NCI-H146 treated with DMSO at 0.1 percent for 48 hours (cell line): ENCODE measurements around the gene IFI44.

Experiments
- DNase-seq: peaks from one replicate; lab custom pipeline; 2025; ENCODE audit not compliant: unreplicated experiment; lab: John Stamatoyannopoulos, UW

IFI44 gene

DNA sequence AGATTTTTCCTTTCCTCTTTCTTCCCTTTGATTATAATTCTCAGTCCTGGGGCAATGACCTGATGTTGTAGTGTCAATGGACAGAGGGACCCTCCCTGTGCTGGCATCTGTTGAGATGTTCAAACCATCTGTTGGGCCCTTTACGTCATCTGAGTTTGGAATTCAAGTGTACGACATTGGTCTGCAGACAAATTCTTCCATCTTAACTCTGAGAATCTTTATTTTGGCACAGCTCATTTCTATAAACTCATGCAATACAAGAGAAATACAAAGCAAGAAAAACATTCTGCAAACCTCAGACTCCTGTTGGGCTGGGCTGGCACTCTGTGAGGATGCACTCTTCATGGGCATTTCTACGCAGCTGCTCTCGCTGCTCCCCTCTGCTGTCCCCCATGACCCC is 54.2 kb downstream of the IFI44 start:
- no peak for DNase-seq

DNA sequence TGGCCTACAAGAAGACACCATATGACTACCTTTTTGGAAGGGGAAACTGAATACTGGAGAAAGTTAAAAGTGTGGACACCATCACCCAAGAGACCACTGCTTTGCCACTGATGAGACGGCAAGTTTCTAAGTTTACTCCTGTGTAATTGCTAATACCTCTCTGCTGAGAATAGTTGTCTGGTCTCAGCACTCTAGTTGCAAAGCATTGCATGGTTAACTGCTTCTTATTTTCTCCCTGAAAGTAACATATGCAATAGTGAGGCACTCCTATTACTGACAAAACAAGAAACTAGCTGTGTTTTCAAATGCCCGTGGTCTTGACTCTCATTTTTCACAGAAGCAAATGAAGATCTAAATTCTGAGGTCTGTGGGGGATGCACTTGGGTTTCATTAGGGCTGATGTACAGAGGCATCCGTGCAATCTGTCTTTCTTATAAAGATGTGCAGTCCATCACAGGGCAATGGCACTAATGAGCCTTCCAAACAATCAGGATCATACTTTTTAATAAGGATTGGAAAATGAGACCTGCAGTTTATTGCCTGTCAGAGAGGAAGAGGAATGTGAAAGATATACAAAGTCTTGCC is 62.9 kb downstream of the IFI44 start:
- DNase-seq = no peak

DNA sequence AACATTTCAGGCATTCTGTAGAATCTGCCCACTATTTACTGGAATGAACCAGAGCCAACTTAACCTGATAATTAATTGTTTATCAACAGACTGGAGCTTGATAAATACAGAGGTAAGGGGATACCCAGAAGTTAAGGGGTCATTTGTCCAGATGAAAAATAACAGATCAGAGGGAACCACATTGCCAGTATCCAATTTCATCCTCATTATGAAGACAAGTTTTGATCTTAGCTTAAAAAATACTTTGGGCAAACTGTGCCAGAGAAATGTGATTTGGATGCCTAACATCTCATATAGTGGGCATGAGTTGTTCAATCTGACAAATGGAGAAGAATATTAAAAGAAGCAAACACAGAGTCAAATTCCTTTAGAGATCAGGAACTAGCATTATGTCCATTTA is 63.7 kb downstream of the IFI44 start:
- DNase-seq = no peak
